Central memory CD4-positive, alpha-beta T cell (primary cell): Measurements from ENCODE around the gene PVALEF.
"Not testable (repeated sequence)": the region's sequence is repeated elsewhere in the genome, so short reads cannot be mapped to it uniquely, and the experiment has no call there.

ENCODE experiments used
- DNase-seq: peaks from one replicate; pipeline ENCODE4 v3.0.0; 2022

The PVALEF gene

GRCh38 chr17:81146208-81146607 lies 19.1 kb upstream of the PVALEF start:
- DNase-seq: not testable (repeated sequence)

- no peak for DNase-seq
These were observed 17.6 kb upstream of the PVALEF start for GRCh38 chr17:81147701-81148100.

- DNase-seq: no peak
These were observed 16.7 kb upstream of the PVALEF start for GRCh38 chr17:81148571-81148970.

DNA sequence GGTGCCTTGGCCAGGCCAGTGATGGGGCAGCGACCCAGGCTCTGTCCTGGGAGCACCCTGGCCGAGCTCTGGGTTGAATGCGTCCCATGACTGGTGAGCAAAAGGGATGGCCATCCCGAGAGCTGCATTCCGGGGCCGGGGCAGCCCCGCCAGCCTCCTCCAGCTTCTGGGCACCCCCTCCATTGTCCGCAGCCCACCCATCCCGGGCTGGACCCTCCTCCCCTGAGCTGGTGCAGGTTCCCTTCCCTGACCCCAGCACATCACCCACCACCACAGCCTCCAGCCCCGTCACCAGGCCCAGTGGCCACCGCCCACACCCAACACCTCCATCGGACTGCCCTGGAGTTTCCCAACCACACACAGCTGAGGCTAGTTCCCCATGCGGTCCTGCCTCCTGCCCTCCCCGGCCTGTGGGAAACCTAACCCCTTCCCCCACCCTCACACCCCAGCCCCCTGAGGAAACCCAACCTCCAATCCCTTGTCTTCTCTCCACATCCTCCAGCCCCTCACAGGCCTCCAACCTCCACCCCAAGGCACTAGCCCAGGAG lies 16.2 kb upstream of the PVALEF start:
- no peak for DNase-seq

GRCh38 chr17:81150377-81151077 lies 14.8 kb upstream of the PVALEF start:
- DNase-seq: no peak

DNA sequence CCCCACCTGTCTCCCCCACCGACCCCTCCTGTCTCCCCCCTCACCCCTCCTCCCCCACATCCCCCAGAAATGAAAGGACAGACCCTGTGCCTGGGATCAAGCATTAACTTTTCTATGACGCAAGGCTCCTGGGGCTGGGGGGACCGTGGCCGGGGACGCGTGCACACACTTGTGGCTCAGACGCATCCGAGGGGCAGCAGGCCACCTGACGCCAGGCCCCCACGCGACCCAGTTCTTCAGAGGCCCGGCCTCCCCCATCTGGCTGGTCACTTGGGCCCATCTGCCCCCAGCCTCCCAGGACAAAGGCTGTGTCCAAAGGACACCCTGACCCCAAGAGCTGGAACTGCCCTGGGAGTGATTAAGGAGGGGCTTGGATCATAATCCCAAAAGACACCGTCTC lies 14.0 kb upstream of the PVALEF start:
- DNase-seq: no peak

- no peak for DNase-seq
These were observed 12.9 kb upstream of the PVALEF start for GRCh38 chr17:81152288-81152828.

DNA sequence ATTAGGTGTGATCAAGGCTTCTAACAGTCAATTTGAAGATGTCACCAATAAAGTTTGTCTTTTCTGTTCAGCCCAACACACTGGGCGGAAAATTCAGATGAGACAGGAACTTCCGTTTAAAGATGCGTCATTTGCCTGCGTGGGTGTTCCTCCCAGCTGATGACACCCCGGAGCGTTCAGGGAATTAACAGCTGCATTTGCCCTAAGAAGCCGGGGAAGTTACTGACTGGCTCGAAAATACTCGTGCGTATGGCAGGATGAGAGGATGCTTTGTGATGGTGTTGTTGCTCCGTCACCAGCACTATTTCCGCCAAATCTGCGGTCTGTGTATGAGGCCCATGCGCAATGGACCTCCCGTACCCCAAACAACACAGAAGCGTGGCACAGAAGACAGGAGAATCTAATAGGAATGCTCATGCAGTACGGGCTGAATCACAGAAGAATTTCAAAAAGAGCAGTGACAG lies 11.9 kb upstream of the PVALEF start:
- DNase-seq: peak; percentile 59

DNA sequence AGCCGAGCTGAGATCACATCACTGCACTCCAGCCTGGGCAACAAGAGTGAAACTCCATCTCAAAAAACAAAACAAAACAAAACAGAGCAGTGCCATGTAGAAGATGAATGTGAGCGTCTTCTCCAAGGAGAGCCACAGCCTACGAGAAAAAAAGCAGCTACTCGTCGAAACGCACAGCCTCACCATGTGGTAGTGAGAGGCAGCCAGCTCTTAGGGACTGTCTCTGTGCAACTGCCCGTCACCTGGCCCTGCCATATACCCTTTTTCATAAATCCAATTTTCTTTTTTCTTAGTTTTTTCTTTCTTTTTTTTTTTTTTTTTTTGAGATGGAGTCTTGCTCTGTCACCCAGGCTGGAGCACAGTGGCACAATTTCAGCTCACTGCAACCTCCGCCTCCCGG lies 11.3 kb upstream of the PVALEF start:
- not testable (repeated sequence) for DNase-seq

GRCh38 chr17:81154961-81155360 lies 10.3 kb upstream of the PVALEF start:
- no peak for DNase-seq

- DNase-seq: no peak
These were observed 8.2 kb upstream of the PVALEF start for GRCh38 chr17:81156866-81157805.

DNA sequence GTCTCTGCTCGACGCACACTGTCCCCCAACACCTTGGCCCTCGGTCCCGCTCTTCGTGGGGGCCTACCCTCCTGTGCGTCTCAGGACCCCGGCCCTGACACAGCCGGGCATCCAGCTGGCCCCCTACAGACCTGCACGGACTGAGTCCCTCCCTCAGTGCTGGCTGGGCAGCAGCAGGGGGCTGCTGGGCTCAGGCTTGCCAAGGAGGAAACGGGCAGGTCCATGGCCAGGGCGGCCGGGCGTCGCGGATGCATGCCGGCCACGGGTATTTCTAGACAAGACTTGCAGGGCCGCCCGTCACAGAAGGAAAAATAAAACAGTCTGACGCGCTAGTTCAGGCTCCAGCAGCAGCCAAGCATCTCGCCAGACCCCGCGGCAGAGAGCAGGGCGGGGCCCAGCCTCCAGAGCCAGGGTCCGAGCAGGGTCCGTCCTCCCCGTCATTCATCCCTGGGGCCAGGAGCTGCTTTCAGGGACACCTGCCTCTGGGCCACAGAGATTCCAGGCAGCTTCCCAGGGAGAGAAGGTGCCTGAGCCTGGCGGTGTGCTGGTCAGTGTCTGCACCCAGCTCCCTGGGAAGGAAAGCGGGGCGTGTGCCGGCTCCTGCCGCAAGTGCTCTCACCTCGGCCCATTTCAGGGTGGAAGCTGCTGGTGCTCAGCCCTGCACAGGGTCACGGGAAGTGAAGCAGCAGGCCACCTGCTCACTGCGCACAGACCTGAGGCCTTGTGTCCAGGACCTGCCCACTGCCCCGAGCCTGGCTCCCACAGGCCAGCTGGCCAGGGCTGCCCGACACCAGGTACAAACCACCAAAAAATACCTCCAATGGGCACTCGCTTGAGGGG lies 7.2 kb upstream of the PVALEF start:
- no peak for DNase-seq

GRCh38 chr17:81158688-81159590 lies 6.4 kb upstream of the PVALEF start:
- no peak for DNase-seq

DNA sequence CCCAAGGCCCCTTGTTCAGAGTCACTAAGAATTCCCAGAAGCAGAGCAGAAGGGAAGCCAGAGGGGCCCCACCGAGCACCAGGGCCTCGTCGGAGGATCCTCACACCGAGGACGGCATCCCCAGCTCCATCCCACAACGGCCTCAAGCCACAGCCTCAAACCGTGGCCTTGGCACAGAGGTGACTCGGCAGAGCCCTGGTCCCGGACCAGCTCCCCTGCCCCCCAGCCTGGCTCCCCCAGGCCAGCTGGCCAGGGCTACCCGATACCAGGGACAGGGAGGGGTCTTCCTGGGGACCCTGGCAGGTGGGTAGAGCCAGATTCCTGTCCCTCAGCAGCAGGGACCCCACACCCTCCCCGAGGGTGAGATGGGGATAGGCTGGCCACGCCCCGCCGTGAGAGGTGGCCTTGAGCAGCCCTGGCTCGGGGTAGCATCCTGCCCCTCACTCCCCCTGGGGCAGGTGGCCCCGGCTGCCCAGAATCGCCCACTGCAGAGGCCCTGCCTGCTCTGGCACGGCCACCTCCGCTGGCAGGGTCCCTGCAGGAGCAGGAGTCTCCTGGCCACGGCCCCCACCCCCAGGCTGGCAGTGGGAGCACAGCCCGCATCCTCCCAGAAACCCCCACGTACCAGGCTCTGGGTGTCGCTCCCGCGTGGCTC lies 5.6 kb upstream of the PVALEF start:
- no peak for DNase-seq

DNA sequence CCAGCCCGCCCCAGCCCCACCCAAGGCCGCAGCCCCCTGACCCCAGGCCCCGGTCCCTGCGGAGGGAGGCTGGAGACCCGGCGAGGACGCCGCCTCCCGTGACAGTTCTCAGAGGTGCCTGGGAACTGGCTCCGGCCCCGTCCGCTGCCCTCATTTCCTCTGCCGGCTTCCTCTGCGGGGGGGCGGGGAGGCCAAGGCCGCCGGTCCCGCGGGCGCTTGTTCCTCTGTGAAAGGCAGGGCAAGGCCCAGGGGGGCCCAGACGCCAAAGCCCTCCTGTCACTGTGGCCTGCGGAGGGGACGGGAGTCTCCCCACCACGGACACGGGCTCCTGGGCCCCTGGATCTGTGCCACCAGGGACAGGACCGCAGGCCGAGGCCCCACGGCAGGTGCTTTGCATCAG lies 5.0 kb upstream of the PVALEF start:
- DNase-seq: no peak

GRCh38 chr17:81160747-81161453 lies 4.4 kb upstream of the PVALEF start:
- no peak for DNase-seq

DNA sequence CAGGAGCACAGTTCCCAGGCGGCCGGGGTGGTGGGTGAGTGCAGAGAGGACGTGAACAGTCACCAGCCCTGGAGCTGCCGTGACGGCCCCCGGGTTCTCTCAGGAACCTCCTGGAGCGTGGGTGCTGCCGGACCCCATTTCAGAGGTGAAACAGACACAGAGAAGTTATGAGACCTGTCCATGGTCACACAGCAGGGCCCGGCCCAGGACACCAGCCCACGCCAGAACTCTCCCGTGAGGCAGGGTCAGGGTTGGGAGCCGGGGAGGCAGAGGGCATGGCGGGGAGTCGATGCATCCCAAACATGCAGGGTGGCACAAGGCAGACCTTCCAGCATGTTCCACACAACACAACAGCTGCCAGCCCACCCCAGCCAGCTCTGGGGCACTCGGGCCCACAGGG lies 3.8 kb upstream of the PVALEF start:
- DNase-seq: no peak

GRCh38 chr17:81161972-81162371 lies 3.3 kb upstream of the PVALEF start:
- no peak for DNase-seq

- DNase-seq: no peak
These were observed 2.8 kb upstream of the PVALEF start for GRCh38 chr17:81162491-81162890.

DNA sequence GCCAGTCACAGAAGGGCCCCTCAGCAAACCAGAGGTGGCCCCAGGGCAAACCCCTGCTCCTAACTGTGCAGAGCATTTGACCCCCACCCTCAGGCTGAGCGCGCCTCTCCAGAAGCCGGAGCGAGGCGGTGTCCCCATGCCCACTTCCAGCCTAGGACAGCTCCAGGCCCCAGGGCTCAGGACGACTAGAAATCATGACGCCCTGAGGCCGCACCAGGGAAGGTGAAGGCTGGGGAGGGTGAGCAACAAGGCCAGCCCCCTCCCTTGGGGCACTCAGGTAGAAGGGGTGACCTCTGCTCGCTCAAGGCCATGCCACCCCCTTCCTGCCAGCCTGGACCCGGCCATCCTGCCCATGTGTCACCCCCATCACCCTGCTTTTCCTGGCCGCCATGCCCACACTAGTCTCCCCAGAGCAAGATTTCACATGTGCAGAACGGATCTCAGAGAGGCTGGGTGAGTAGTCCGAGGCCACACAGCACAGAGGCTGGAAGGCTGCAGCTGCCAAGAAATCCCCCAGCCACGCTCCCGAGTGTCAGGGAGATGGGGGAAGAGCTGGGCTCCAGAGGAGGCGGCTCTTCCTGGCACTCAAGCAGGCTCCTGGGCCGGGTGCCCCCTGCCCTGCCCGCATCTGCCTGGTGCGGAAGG lies 2.1 kb upstream of the PVALEF start:
- DNase-seq: no peak
